Psoas muscle (tissue), 8 donors: ENCODE measurements around the gene PLAC1. TPM values are rescaled to one million over a fixed set of nuclear protein-coding genes. Genes with fewer than 3 reads are reported as not detected.
A peak's percentile ranks its signal among the peaks of the same experiment; 100 is the strongest.

Source experiments
- ATAC-seq, 4 donors: fragments of 200-7000 bp; cut with Tn5 transposase; one replicate each; pipeline ENCODE4 v1.9.1; 2020; ENCODE audit warnings: moderate library complexity in 3 of 4, mild to moderate bottlenecking in 2 of 4
- DNase-seq, 2 donors: peaks; one replicate each; pipeline ENCODE4 v3.0.0-alpha.2; 2020
- H3K27ac ChIP-seq: fragments of 200-600 bp; one replicate; pipeline ENCODE4 v1.8.0; 2022
- H3K27me3 ChIP-seq, 3 donors: fragments of 200-600 bp in 1 of 3; one replicate each; pipeline versions ENCODE4 v1.6.1 to v1.8.0; 2013 to 2022; ENCODE audit warnings: low read length in 2 of 3, mild to moderate bottlenecking in 2 of 3, moderate library complexity in 1 of 3; ENCODE audit not compliant: insufficient read depth in 3 of 3
- H3K36me3 ChIP-seq, 2 donors: fragments of 200-600 bp in 1 of 2; one replicate each; pipeline versions ENCODE4 v1.6.1 to v1.8.0; 2013 to 2022; ENCODE audit warnings: low read depth in 1 of 2, mild to moderate bottlenecking in 1 of 2, moderate library complexity in 1 of 2; ENCODE audit not compliant: insufficient read depth in 1 of 2
- H3K4me1 ChIP-seq: fragments of 200-600 bp; one replicate; pipeline ENCODE4 v1.8.0; 2022
- H3K4me3 ChIP-seq: fragments of 200-600 bp; one replicate; pipeline ENCODE4 v1.8.0; 2022; ENCODE audit warnings: mild to moderate bottlenecking
- H3K9me3 ChIP-seq: fragments of 200-600 bp; one replicate; pipeline ENCODE4 v1.8.0; 2022
- WGBS, 3 donors: extraction: QIAGEN DNeasy Blood & Tissue Kit; methylation state at CpG; one replicate each; pipeline versions ENCODE4 v1.1.6 to v1.1.7; 2013; 5-methylcytosine and 5-hydroxymethylcytosine counted together
- intact Hi-C, 2 donors: fragments of 100-400 bp; cut with DNase I; formaldehyde crosslinking; loops; one replicate each; pipeline versions ENCODE4 v1.11.0 to v1.14.2; 2022
- polyA plus RNA-seq, 3 donors: library from polyadenylated mRNA; stranded (reverse); fragments of 200-250 nt; gene quantifications; one replicate each; pipeline ENCODE4 v1.2.3, GENCODE V29; 2013
- total RNA-seq, 4 donors: library from RNA; stranded (reverse); fragmentation: NEBNext Ultra II Directional in 2 of 4; extraction: Animal tissue kit (Norgen Biotek cat#: 25700) in 2 of 4; gene quantifications; one replicate each; pipeline versions ENCODE4 v1.2.1 to v1.2.4, GENCODE V29; 2021 to 2023
- TF ChIP-seq, protein P1 (sequence below): fragments of 200-600 bp; IDR thresholded peaks from one replicate; pipeline ENCODE4 v1.8.0; 2022; ENCODE audit warnings: antibody characterized with exemption
- donor health status: healthy with polysubstance abuse.
- donor health status: DM: no; HTN: no; CAD: no; lungs with moderate emphysema.
- donor health status: Bipolar disorder and iron deficiency.
- donor health status: healthy.
- donor health status: DM: yes; HTN: yes; CAD: no.
- donor health status: DM: no; HTN: no; CAD: no.
- donor health status: DM: no; HTN: no; CAD: no.
- donor health status: DM: yes; HTN: yes; CAD: no.

Gene PLAC1
- total and polyA plus RNA-seq, 7 donors, result 0.13 to 3.0 (median 0.32) TPM; not detected in 2

DNA sequence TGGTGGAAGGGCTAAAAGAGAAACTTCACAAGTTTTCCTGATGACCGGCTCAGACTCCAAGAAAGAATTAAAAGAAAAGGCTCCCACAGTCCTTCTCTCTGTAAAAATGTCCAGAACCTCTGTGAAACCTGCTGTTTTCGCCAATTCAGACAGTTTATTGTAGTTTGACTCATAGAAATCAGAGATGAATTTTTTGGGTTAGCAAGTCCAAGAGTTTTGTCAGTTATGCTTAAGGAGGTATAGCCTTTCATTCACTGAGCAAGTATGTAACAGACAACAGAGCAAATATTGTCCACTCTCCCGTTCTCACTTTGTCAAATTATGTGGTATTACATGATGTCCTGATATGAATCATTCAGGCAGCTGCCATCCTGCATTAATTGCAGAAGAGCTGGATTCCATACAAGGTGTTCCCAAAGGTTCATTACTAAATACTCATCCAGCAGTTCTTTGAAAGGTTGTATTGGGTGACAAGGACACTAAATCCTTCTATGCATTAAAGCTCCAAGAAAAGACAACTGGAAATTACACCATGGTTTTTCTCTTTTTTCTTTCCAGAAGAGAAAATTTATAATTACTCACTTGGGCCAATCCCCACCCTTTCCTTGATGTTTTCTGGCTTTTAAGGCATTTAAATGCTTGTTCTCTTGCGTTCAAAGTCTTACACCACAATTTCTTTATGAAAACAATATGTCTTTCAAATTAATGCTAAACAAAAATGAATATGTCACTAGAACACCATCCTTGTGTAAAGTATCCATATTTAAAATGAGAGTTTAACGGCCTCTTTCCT is 30.0 kb upstream of the PLAC1 start:
- intact Hi-C loops, result no loop called here
- ATAC-seq, result peak; percentile 16 to 78 (median 54)
- H3K4me3 ChIP-seq, result no peak overlapping the region
- no peaks in the 10 kb centered on the region for H3K9me3 ChIP-seq
- H3K27me3 ChIP-seq, result no peaks in the 10 kb centered on the region
- H3K27ac ChIP-seq, result peak overlapping the region; percentile 77
- 53 to 63% (median 59%) methylated on average over 5 of the region's 5 CpGs for WGBS, 3 donors
- TF ChIP-seq, protein P1, sequence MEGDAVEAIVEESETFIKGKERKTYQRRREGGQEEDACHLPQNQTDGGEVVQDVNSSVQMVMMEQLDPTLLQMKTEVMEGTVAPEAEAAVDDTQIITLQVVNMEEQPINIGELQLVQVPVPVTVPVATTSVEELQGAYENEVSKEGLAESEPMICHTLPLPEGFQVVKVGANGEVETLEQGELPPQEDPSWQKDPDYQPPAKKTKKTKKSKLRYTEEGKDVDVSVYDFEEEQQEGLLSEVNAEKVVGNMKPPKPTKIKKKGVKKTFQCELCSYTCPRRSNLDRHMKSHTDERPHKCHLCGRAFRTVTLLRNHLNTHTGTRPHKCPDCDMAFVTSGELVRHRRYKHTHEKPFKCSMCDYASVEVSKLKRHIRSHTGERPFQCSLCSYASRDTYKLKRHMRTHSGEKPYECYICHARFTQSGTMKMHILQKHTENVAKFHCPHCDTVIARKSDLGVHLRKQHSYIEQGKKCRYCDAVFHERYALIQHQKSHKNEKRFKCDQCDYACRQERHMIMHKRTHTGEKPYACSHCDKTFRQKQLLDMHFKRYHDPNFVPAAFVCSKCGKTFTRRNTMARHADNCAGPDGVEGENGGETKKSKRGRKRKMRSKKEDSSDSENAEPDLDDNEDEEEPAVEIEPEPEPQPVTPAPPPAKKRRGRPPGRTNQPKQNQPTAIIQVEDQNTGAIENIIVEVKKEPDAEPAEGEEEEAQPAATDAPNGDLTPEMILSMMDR, result no peak
- no peaks in the 10 kb centered on the region for H3K4me1 ChIP-seq
- DNase-seq, result no peak
- H3K36me3 ChIP-seq, result no peaks in the 10 kb centered on the region

DNA sequence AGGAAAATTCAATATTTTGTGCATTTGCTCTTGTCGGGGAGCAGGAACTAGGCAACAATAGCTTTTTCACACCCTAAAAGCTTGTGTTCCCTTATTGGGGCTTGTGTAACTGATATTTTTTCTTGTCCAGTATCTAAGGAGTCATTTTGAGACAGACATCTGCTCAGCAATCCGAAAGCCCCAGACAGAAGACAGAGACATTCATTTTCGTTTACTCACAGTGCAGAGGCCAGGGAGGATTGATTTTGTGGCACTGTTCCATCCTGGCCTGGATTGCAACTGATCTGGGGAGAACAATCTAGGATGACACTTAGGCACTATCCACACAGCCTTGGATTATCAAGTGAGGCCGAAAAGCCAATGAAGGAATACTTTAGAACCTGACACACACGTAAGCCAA is 27.4 kb upstream of the PLAC1 start:
- DNase-seq (peak in 1 of 2 donors; percentile 52), ATAC-seq (peak; percentile 63 to 68 (median 66))
- intact Hi-C loops, result no loop called here
- Histone ChIP-seq H3K27ac (peak overlapping the region; percentile 82), H3K9me3 (no peaks in the 10 kb centered on the region), H3K4me3 (no peak overlapping the region), H3K4me1 (no peaks in the 10 kb centered on the region), H3K27me3 (no peaks in the 10 kb centered on the region), H3K36me3 (no peaks in the 10 kb centered on the region)
- 34 to 66% (median 50%) methylated on average over 5 of the region's 5 CpGs for WGBS, 3 donors
- TF ChIP-seq, protein P1, result no peak

DNA sequence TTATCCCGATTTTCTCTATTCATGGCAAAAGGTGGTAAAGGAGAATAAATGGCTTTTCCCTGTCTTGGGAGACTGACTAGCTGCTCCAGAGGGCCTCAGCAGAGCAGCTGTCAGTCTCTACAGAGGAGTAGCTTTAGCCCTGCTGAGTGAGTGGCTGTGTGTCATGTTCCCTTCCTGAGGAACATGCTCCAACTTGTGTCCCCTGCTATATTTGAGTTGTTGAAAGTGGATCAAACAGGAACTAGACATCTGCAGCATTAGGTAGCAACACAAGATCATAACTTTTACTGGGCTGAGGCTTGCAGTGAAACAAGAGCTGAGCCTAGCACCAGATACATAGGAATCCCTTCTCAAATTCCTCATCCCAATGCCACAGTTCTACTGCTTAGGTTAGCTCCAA is 26.7 kb upstream of the PLAC1 start:
- no peak overlapping the region for H3K4me3 ChIP-seq
- TF ChIP-seq, protein P1, result no peak
- H3K27ac ChIP-seq, result peak overlapping the region; percentile 82
- no peaks in the 10 kb centered on the region for H3K36me3 ChIP-seq
- WGBS, 3 donors, result 42 to 75% (median 67%) methylated on average over 1 of the region's 1 CpG
- H3K9me3 ChIP-seq, result no peaks in the 10 kb centered on the region
- ATAC-seq (peak; percentile 81 to 88 (median 84)), DNase-seq (no peak)
- no peaks in the 10 kb centered on the region for H3K27me3 ChIP-seq
- H3K4me1 ChIP-seq, result no peaks in the 10 kb centered on the region
- intact Hi-C loops, result no loop called here

DNA sequence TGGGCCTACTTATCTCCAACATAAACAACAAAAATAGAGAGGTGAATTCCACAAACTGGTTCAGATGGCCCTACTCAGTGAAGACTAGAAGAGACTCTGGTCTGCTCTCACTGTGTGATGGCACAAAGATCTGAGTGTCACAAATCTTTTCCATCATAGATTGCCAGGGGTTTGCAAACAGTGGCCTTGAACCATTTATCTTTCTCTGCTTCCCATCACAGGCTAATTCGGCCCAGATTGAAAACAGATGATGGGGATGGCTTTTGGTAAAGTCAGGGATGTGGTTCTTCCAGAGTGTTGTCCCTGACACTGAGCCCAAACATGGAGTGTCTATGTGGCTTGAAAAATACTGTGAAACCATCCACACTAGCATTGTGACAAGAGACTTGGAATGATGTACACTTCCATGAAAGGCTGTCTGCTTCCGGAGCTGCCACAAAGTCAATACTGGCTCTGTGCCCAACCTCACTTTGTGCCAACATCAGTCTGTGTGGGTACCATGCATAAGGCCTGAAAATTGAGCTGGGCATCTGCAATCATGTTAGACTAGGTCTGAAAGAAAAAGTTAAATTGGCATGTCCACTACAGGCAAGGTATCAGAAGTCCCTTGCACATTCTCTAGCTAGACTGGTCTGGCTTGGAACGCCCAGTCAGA is 25.2 kb upstream of the PLAC1 start:
- DNase-seq (no peak), ATAC-seq (no peak)
- no peak overlapping the region for H3K4me3 ChIP-seq
- intact Hi-C loops, result no loop called here
- TF ChIP-seq, protein P1, result no peak
- no peaks in the 10 kb centered on the region for H3K9me3 ChIP-seq
- 64 to 78% (median 65%) methylated on average over 3 of the region's 3 CpGs for WGBS, 3 donors
- no peaks in the 10 kb centered on the region for H3K4me1 ChIP-seq
- no peaks in the 10 kb centered on the region for H3K27me3 ChIP-seq
- no peaks in the 10 kb centered on the region for H3K36me3 ChIP-seq
- H3K27ac ChIP-seq, result peak overlapping the region; percentile 82
